Suprapubic skin (tissue), 3 donors: ENCODE results near the gene RFC2.

Experiments used
- CTCF ChIP-seq, 2 donors: fragments of 200-600 bp in 1 of 2; fragments of 450-650 bp in 1 of 2; sonication (generic) in 1 of 2; IDR thresholded peaks; one replicate each; pipeline ENCODE4 v1.5.1; 2016 to 2019; ENCODE audit warnings: antibody characterized with exemption in 2 of 2, mild to moderate bottlenecking in 1 of 2, moderate library complexity in 1 of 2
- EP300 ChIP-seq: sonication (generic); formaldehyde crosslinking; IDR thresholded peaks from one replicate; pipeline ENCODE4 v1.6.1; 2017; ENCODE audit warnings: antibody characterized with exemption

GRCh38 chr7:74221713-74222112, 32.5 kb downstream of the RFC2 start:
- no peak for TF ChIP-seq CTCF (IDR thresholded peaks at IDR 0.05)
- TF ChIP-seq EP300: no peak
